HG03469 (cell line): Measurements from ENCODE around the gene TRIP12.
A peak's percentile ranks its signal among the peaks of the same experiment; 100 is the strongest.
"Not testable (repeated sequence)": the region's sequence is repeated elsewhere in the genome, so short reads cannot be mapped to it uniquely, and the experiment has no call there.

Experiments
- ATAC-seq: cut with Tn5 transposase; IDR thresholded peaks from one replicate; pipeline ENCODE4 v1.9.1; 2021; ENCODE audit warnings: mild to moderate bottlenecking, moderate library complexity, moderate number of reproducible peaks; ENCODE audit not compliant: unreplicated experiment

Gene TRIP12

DNA sequence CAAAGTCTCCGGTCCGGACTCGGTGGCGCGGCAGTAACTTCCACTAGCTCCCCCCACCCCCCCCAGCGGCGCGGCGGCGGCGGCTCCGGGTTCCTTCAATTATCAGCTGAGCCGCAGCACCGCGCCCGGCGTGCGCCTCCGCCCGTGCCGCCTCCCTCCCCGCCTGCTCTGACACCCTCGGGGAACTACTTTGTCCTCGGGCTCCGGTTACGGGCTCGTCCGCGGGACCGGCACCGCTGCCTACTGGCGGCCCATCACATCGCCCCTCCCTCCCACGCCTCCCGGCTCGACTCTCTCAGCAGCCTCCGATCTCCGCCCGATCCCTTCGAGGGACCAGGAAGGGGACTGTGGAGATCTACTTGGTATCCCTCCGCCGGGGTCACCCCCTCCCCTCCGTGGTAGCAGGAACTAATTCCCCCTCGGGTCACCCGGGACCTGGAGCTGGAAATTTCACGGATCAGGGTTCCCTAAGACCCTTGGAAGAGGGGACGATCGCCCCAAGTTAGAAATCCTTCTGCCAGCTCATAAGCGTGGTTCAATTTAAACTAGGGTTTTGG, at the start of gene TRIP12:
Gene TRIP12 (minus strand): TSS at position 118 of the 557 bp plus-strand sequence. CDS start 41,930 bp downstream, outside the sequence.
- ATAC-seq: peak; percentile 48

DNA sequence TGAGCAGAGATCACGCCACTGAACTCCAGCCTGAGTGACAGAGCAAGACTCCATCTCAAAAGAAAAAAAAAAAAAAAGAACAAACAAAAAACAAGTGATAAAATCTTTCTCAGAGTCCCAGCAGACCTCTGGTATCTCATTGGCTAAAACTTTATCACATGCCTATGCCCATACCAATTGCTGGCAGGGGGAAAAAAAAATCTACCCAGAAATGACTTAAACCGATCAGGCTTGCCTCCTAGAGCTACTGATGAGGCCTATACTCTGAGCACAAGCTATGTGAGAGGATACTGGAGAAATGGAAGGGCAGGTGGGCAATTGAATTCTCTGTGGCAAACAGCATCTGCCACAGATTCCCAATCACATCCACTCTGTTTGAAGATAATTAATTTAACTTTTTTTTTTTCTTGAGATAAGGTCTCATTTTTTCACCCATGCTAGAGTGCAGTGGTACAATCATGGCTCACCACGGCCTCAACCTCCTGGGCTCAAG, 49.5 kb upstream of the TRIP12 start:
- no peak for ATAC-seq

DNA sequence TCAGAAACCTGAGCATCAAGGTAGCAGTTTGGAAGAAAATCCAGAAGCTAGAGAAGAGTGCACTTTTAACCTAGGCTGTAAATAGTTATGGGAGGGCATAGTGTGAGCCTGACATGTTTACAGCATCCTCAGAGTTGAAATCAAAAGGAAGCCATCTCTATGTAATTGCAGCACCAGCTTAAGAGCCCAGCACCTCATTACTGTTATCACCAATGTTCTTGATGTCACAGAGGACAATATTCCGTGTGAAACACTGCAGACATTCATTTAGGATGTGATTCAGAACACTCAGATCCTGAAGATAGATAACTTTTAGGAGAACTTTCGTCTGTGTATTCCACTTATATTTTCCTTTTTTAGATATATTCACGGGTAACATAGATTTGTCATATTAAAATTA, 48.6 kb upstream of the TRIP12 start:
- ATAC-seq: no peak

DNA sequence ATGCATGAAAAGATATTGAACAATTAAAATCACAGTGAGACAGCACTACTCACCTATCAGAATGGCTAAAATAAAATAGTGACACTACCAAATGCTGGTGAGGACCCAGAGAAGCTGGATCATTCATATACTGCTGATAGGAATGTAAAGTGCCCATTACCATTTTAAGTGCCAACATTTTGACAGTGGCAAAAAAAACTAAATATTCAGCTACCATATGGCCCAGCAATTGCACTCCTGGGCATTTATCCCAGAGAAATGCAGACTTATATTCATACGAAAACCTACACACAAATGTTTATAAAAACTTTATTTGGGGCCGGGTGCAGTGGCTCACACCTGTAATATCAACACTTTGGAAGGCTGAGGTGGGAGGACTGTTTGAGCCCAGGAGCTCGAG, 48.1 kb upstream of the TRIP12 start:
- no peak for ATAC-seq

DNA sequence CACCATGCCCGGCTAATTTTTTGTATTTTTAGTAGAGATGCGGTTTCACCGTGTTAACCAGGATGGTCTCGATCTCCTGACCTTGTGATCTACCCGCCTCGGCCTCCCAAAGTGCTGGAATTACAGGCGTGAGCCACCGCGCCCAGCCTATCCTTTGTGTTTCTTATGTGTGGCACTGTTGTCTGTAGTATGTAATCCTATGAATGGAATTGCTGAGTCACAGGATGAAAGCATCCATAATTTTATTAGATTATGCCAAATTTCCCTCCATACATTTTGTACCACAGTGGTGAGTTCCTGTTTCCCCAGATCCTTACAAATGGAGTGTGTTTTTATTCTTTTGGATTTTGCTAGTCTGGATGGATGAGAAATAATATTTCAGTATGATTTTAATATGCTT, 41.8 kb upstream of the TRIP12 start:
- not testable (repeated sequence) for ATAC-seq

DNA sequence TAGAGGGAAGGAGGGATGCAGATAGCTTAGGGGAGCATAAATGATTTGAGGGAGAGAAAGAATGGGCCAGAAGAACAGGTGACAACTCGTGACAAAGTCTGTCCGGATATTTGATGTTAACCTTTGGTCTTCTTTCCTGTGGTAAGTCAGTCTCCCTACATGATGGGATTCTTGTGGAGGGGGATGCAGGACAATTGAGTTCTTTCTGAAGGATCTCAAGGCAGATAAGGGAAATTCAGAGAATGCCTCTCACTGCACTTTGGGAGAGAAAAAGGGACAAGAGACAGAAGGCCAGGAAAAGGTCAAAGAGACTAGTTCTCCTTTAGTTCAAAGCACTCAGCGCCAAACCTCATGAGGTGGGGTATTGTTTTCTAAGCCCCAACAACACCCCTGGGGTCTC, 34.7 kb upstream of the TRIP12 start:
- ATAC-seq: no peak

DNA sequence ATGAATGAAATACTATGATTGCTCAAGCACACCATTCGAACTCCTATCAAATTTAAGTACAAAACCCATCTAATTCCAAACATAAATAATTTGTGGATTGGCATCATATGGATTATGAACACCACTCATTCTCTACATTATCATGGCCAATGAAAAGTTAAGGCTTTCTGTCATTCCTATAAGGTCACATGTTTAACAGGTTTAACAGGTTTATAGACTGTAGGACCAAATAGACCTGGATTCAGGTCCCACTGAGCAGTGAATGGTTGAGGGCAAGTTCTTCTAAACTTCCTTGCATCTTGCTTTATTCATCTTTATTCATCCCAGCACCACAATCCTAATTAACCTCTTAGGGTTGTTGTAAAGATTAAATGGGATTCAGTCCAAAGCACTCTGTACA, 33.9 kb upstream of the TRIP12 start:
- no peak for ATAC-seq

DNA sequence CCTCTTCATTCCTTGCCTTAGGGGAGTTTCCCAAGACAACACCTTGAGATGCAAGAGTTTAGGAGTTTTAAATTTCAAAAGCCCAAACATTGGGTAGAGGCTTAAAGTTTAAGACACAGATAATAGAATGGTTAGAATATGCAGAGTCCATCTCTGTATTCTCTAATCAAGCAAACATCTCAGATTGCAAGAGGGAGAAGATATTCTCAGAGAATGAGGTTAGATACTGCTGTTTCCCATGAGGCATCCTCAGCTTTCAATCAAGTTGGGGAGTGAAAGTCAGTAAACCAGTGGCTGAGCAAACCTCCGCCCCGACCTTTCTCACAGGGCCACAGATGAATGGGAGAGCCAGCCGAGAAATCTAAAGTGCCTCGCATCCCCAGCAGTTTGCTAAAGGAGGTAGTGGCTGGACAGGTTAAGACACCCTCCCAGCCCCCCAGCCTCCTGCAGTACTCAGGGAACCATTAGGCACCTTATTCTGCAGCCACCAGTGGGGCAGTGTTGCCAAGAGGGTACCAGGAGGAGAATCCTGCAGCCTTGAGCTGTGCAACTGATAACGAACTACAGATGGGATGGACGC, 30.5 kb upstream of the TRIP12 start:
- ATAC-seq: no peak

DNA sequence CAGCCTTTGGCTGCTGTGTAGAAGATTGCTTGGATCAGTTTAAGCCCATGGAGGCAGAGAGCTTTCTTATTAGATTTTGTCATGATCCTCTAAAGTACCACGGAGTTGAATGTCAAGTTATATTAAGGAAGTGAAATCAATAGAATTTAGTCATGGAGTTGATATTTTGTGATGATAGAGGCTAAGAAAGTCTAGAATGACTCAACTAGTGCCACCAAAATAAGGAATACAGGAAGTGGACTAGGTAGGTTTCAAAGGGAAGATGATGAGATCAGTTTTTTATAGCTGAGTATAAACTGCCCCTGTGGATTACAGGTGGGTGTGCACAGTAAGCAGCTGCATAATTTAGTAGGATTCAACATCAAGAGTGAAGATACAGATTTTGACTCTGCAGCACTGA, 25.7 kb upstream of the TRIP12 start:
- ATAC-seq: peak; percentile 56

DNA sequence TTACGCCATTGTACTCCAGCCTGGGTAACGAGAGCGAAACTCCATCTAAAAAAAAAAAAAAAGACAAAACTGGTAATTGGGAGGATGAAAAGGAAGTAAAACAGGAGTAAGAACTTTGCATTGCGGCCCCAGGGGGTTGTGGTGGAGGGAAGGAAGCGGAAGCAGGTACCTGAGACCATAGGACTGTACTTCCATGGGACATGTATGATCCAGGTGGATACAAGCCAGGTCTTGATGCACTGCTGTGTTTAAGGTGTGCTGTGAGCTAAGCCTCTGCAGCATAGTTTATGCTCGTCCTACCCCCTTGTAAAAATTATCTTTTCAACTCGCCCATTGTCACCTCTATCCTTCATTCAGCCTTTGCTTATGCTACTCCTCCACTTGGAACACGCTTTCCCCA, 24.2 kb upstream of the TRIP12 start:
- ATAC-seq: no peak

DNA sequence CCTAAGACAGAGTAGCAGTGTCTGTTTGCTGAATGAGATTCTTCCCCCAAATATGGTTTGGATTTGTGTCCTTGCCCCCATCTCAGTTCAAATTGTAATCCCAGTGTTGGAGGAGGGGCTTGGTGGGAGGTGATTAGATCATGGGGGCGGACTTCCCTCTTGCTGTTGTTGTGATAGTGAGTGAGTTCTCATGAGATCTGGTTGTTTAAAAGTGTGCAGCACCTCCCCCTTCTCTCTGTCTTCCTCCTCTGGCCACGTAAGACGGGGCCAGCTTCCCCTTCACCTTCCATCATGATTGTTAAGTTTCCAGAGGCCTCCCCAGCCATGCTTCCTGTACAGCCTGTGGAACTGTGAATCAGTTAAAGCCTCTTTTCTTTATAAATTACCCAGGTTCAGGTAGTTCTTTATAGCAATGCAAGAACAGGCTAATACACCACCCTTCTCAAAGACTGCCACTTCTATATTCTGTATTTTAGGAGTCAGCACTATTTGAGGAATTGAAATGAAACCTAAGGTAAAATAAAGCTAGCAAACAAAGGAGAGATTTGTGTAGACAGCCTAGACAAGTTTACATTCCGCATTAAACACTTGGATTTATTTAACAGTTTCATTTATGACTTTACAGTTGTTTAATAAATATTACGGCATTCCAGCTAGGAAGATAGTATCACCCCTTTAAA, 22.1 kb upstream of the TRIP12 start:
- no peak for ATAC-seq

DNA sequence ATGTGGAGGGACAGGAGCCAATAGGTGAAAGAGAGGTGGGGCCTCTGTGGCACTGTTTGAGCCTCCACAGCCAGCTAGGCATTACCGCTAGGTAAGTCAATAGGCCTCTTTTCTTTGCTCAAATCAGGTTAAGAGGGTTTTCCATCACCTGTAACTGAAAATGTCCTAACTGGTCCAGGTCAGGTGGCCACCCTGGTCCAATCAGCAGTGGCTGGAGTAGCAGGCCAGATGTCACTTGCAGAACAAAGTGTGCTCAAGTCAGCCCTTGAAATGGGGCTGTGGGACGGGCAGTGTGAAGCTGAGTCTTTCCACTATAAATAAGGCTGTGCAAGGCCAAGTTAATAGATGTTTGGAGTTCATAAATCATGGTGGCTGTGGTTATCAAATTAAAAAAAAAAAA, 21.4 kb upstream of the TRIP12 start:
- no peak for ATAC-seq

DNA sequence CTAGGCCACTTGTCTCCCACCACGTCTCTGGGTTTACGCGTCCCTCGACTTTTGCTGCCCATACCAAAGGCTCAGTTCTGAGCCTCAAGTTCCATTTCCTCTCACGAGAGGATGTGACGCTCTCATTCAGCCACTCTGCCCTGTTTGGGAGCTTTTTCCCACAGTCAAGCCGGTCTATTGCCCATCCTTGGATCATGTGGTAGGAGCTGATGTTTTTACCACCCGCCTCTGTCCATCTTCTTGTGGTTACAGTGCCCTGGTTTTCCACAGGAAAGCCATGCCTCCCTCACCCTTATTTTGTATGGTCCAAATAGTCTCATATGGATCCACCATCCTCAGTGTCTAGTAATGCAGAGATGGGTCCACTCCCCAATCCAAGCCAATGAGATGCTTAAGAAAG, 20.9 kb upstream of the TRIP12 start:
- ATAC-seq: no peak

DNA sequence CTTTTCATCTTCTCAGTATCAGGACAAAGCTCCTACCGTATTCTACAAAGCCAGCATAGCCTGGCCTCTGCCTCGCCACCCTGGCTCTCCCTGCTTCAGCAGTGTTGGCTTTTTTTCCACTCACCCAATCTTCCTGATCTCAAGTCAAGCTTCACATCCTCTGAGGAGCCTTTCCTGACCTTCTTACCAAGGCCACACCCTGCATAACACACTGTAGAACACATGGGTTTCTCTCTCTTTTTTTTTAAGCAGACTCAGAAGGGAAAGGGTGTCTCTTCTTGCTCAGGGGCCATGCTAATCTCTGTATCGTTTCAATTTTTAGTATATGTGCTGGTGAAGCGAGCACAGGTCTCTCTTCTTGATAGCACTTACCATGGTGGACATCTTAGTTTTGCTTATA, 15.7 kb upstream of the TRIP12 start:
- ATAC-seq: no peak

DNA sequence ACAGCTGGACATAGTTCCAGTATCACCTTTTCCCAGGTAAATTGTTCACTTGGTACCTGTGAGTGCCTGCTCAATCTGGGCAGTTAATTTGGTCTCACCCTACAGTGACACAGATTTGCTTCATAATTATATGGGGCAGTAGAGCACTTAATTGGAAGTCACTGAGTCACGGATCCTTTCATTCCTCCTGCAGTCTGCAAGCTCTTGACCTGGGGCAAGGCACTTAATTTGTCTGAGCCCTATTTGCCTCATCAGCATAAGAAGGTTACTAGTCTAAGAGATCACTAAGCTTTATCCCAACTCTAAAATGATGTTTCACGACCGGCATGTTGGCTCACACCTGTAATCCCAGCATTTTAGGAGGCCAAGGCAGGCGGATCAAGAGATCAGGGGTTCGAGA, 9.4 kb upstream of the TRIP12 start:
- ATAC-seq: no peak

DNA sequence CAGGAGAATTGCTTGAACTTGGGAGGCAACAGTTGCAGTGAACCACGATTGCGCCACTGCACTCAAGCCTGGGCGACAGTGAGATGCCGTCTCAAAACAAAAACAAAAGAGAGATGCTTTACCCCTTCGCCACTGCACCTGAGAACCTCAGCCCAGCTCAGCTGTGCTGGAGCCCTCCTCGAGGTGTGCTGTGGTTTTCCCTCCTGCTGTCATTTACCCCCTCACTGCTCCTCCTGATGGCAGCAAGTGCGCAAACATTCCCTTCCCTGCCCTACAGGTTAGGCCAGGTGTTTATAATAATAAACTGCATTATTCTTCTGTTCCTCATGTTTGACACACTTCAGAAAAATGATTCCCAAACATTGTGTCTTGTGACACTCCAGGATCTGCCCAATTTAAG, 8.8 kb upstream of the TRIP12 start:
- no peak for ATAC-seq

DNA sequence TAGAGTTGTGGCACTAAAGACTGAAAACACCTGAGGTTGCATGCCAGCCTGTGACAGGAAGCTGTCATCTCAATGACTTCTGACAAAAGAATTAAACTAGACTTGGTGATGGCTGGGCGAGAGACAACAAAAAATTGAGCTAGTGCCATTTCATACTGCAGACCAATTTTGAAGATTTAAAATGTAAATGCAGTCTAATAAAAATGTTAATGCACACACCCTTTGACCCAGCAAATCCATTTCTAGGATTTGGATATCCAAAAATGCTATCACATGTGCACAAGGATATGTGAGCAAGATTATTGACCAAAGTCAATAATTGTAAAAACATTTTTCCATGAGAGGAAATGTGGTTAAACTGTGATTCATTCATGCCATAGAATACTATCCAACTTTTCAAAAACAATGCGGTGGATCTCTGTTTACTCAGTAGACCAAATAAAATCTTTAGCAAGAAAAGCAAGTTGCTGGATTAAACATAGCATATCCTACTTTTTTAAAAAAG, 6.1 kb upstream of the TRIP12 start:
- ATAC-seq: no peak

DNA sequence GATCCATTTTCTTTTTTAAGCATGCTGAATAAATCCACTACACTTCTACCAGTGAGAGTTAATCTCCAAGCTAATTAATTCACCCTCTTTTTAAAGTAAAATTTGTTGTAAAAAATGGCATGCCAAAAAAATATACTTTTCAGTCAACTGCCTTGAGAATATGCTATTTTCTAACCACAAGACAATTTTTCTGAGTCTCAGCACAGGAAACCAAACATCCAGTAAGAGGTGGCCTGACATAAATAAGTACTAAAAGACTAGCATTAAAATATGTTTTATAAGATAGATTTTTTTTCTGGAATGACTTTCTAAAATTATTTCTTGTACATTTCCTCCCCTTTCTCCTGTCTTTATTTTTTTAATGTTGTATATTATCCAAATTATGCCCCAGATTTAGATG, 3.4 kb upstream of the TRIP12 start:
- no peak for ATAC-seq

DNA sequence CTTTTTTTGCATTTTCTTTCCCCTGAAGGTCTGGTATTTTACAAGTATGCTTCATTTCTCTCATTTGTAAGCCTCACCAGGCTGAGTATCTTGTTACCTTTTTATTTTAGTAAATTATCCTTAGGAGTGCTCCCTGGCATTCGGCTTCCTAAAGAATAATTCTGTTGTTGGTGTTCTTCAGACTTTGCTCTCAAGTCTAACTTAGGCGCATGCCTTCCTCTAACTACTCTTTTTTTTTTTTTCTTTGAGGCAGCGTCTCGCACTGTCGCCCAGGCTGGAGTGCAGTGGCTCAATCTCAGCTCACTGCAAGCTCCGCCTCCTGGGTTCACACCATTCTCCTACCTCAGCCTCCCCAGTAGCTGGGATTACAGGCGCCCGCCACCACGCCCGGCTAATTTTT, 2.7 kb upstream of the TRIP12 start:
- ATAC-seq: not testable (repeated sequence)

DNA sequence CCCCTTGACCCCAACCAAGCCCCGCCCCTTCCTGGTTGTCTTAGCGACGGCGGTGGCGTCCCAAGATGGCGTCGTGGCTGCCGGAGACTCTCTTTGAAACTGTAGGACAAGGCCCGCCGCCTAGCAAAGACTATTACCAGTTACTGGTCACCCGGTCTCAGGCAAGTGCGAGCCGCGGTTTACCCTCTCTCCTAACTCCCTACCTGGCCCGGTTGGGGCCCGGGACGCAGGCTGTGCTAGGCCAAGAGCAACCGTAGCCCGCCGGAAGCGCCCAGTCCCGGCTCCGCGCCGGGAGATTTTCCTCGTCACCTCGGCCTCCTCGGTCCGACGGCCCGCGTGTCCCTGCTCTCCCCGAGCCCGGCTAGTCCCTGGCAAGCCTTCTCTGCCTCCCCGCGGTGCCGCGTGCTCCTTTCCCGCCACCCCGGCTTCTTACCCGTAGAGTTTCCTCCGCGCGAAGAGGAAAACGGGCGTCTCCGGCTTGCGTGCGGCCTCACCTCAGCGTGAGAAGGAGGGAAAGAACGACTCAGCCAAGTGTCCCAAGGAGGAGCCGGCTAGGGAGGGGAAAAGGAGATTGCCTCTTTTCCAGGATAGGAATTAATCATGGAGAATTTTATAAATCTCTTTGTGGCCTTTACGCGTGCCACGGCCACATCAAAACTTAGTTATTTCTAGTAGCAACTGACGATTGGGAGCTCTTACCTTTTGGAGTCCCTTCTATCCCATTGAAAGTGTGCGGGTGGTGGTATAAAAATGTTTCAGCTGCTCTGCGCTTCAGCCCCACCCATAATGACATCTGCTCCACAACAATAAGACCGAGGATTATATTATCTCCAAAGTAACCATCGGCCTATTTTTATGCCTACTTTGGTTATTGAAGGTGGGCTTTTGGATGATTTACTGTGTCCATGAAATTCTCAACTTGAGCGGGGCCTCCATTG, 909 bp upstream of the TRIP12 start, which contains the start of gene FBXO36:
Gene FBXO36 (plus strand): TSS at position 55 of the 938 bp plus-strand sequence. CDS start 11 bp downstream, at position 66.
- ATAC-seq: peak; percentile 37
